Measurements from ENCODE around the gene MESP1.

- TF ChIP-seq CTCF (IDR thresholded peaks at IDR 0.05), result no peak
- no peak for TF ChIP-seq EZH2 (IDR thresholded peaks at IDR 0.05)
- no peak for TF ChIP-seq EZH2phosphoT487 (IDR thresholded peaks at IDR 0.05)
Observed at GRCh38 chr15:89765694-89766093, 14.6 kb upstream of the MESP1 start.

All from neural progenitor cell (in vitro differentiated cells).